ENCODE data around the gene NONO.

DNA sequence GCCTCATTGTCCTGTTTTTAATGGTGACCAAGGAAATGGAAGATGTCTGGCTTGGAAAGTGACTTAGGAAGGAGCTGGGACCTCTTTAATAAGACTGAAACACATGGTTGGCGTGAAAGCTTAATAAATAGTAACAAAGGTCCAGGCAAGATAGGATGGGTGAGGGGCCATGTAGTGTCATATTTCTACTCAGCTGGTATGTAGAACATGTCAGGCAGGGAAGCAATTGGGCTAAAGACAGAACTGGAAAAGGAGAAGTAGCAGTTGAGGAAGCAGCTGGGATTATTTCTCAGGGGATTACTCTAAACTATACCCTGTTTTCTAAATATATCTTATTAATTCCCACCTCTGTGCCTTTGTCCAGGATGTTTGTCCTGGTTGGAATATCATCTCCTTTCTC, 36.7 kb downstream of the NONO start:
- TF ChIP-seq, protein P1, sequence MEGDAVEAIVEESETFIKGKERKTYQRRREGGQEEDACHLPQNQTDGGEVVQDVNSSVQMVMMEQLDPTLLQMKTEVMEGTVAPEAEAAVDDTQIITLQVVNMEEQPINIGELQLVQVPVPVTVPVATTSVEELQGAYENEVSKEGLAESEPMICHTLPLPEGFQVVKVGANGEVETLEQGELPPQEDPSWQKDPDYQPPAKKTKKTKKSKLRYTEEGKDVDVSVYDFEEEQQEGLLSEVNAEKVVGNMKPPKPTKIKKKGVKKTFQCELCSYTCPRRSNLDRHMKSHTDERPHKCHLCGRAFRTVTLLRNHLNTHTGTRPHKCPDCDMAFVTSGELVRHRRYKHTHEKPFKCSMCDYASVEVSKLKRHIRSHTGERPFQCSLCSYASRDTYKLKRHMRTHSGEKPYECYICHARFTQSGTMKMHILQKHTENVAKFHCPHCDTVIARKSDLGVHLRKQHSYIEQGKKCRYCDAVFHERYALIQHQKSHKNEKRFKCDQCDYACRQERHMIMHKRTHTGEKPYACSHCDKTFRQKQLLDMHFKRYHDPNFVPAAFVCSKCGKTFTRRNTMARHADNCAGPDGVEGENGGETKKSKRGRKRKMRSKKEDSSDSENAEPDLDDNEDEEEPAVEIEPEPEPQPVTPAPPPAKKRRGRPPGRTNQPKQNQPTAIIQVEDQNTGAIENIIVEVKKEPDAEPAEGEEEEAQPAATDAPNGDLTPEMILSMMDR (IDR thresholded peaks at IDR 0.05; ENCODE audit: low read depth, low read length, missing input control): no peak
- TF ChIP-seq, protein P2, sequence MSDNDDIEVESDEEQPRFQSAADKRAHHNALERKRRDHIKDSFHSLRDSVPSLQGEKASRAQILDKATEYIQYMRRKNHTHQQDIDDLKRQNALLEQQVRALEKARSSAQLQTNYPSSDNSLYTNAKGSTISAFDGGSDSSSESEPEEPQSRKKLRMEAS (IDR thresholded peaks at IDR 0.05): no peak
- TF ChIP-seq, protein P3, sequence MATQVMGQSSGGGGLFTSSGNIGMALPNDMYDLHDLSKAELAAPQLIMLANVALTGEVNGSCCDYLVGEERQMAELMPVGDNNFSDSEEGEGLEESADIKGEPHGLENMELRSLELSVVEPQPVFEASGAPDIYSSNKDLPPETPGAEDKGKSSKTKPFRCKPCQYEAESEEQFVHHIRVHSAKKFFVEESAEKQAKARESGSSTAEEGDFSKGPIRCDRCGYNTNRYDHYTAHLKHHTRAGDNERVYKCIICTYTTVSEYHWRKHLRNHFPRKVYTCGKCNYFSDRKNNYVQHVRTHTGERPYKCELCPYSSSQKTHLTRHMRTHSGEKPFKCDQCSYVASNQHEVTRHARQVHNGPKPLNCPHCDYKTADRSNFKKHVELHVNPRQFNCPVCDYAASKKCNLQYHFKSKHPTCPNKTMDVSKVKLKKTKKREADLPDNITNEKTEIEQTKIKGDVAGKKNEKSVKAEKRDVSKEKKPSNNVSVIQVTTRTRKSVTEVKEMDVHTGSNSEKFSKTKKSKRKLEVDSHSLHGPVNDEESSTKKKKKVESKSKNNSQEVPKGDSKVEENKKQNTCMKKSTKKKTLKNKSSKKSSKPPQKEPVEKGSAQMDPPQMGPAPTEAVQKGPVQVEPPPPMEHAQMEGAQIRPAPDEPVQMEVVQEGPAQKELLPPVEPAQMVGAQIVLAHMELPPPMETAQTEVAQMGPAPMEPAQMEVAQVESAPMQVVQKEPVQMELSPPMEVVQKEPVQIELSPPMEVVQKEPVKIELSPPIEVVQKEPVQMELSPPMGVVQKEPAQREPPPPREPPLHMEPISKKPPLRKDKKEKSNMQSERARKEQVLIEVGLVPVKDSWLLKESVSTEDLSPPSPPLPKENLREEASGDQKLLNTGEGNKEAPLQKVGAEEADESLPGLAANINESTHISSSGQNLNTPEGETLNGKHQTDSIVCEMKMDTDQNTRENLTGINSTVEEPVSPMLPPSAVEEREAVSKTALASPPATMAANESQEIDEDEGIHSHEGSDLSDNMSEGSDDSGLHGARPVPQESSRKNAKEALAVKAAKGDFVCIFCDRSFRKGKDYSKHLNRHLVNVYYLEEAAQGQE (IDR thresholded peaks at IDR 0.05): no peak
- TF ChIP-seq, protein P4, sequence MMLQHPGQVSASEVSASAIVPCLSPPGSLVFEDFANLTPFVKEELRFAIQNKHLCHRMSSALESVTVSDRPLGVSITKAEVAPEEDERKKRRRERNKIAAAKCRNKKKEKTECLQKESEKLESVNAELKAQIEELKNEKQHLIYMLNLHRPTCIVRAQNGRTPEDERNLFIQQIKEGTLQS (IDR thresholded peaks at IDR 0.05): no peak
- TF ChIP-seq RAD21 (IDR thresholded peaks at IDR 0.05): no peak
